ENCODE results near the gene ITGBL1.
A peak's percentile ranks its signal among the peaks of the same experiment; 100 is the strongest.

ITGBL1 gene

GRCh38 chr13:101570410-101570809, 117.9 kb downstream of the ITGBL1 start:
- DNase-seq, result no peak

GRCh38 chr13:101572456-101572855, 120.0 kb downstream of the ITGBL1 start:
- DNase-seq, result no peak

DNA sequence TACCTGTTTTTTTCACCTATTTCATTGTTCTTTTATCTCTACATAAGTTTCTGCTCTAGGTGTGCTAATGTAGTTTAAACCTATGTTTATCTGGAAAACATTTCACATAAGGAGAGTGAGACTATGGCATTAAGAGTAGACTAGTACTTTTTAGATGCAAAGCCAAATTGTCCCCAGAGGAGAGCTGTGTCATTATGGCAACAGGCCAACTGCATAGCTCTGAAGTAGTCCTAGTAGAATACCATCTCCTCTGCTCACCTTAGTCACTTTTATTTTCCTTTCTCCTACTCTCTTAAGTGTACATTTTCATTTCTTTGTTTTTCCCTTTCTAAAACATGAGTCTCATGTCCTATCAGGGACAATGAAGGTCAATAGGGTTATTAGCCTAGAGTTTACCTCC, 123.1 kb downstream of the ITGBL1 start:
- peak in 1 of 2 experiments; percentile 7 for DNase-seq

DNA sequence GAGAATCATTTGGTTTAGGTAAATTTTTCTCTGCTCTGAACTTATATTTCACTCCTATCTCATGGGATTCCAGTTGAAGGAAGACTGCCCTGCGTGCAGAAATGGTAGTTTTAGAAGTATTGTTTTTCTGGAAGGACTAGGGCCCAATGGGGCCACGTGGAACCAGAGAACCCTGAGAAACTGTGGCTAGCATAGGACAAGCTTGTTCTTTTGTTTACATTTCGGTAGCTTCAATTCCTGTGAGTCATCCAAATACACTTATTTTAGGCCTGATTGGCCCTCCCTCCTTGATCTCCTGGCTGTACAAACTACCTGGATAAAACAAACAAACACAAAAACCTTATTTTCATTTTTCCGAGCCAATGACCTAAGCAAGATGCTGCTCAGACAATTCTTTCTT, 124.0 kb downstream of the ITGBL1 start:
- DNase-seq, result no peak

DNA sequence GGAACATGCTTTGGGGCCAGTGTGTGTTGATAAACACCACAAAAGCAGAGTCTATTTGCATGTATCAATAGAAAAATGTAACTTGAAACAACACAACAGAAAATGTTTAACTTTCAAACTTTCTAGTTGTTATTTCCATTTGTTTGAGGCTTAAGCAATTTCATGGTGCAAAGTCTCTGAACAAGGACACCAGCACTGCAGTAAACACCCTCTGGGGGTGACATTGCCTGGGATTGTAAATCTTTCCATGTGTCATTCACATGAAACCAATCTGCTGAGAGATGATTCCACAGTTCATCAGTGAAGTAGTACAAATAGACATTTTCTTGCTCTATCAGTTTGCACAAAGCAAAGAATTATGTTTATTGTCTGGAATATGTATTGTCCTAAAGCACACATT, 124.5 kb downstream of the ITGBL1 start:
- no peak for DNase-seq

DNA sequence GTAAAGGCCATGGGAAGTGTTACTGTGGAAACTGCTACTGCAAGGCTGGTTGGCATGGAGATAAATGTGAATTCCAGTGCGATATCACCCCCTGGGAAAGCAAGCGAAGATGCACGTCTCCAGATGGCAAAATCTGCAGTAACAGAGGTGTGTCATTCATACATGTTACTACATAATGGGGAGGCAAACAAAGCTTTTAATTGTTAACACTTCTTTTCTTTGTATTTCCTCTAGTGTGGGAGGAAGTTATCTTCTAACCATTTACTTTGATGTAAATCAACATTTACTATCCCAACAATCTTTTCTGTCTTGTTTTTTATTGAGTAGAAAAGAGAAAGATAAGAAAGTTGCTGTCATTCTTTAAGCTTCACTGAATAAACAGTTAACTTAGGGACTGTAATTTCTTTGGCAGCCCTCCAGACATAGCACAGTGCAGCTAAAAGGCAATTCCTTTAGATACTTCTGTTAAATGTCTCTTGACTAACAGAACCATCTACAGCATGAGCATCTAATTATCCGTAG, 126.9 kb downstream of the ITGBL1 start:
- peak; percentile 4 to 7 for DNase-seq

GRCh38 chr13:101584331-101584730, 131.9 kb downstream of the ITGBL1 start:
- DNase-seq, result no peak

DNA sequence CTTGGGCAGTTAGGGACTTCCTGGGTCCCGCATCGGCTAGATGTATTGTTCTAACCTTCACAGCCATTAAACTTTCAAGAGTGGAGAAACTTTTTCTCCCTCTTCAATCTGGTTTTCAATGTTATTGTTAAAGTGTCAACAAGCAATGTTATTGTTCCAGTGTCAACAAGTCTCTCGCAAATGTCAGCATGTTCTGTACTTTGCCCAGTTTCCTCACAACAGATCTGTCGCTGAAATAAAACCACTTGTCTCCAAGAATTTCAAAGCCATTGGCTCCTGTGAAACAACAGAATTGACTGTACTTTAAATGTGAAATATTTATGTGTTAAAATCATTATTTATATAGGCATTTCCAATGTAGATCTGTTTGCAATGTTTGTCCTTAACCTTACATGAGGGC, 138.0 kb downstream of the ITGBL1 start:
- no peak for DNase-seq

DNA sequence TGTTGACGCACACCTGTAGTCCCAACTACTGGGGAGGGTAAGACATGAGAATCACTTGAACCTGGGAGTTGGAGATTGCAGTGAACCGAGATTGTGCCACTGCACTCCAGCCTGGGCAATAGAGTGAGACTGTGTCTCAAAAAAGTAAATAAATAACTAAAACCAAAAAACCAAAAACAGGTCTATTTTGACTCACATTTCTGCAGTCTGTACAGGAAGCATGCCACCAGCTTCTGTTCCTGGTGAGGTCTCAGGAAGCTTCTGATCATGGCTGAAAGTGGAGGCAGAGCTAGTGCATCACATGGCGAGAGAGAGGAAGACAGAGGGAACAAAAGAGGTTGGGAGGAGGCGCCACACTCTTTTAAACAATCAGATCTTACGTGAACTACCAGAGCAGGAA, 142.5 kb downstream of the ITGBL1 start:
- DNase-seq, result no peak

- DNase-seq, result no peak
Observed at GRCh38 chr13:101596803-101597202, 144.3 kb downstream of the ITGBL1 start.

- no peak for DNase-seq
Observed at GRCh38 chr13:101611491-101612475, 159.3 kb downstream of the ITGBL1 start.

- DNase-seq, result no peak
Observed at GRCh38 chr13:101612735-101613134, 160.3 kb downstream of the ITGBL1 start.

GRCh38 chr13:101614491-101614890, 162.0 kb downstream of the ITGBL1 start:
- no peak for DNase-seq

- DNase-seq, result no peak
Observed at GRCh38 chr13:101618440-101619187, 166.1 kb downstream of the ITGBL1 start.

DNA sequence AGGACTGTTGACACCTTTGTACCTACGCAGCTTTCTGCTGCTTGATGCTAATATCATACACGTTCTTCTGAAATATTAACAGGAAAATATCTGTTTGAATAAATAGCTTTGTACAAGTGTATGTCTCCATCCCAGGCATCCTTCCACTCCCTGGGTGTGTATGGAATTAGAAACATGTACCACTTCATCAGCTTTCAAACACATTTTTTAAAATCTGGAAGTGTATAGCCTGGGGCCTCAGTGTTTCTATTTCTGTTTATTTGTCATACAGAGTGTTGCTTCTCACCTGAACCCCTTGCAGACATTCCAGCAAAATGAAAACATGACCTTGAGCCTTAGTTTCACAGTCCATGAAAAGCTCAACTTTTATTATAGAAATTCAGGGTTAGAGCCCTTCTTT, 168.6 kb downstream of the ITGBL1 start:
- DNase-seq, result no peak

DNA sequence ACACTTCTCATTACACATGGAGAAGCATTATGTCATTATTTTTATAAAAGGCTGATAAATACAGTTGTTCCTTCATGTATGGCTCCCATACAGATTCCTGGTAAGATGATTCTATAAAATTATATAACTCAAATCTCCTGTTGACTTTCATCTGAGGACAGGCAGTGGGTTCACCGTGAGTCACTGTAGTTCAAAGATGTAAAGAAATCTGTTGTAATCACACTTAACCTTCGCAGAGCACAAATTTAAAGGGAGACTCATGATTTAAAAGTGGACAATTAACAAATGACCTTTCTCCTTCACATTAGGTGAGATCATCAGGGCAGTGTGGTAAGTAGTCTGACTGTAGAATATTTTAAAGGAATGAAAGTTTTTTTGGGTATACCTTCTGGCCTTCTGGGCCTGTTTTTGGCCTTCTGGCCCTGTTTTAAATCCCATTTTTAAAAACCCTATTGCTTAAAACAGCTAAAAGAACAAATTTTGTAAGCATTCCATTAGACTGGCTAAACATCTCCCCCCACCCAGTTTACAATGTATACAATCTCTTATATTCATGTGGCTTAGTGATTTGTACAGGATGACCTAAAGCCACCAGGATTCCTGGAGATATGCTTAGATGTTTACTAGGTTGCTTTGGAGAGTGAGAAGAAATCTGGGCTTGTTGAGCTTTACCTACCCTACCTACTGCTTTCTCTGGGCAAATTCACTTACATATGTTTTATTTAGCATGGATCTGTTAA, 171.2 kb downstream of the ITGBL1 start:
- DNase-seq, result no peak

DNA sequence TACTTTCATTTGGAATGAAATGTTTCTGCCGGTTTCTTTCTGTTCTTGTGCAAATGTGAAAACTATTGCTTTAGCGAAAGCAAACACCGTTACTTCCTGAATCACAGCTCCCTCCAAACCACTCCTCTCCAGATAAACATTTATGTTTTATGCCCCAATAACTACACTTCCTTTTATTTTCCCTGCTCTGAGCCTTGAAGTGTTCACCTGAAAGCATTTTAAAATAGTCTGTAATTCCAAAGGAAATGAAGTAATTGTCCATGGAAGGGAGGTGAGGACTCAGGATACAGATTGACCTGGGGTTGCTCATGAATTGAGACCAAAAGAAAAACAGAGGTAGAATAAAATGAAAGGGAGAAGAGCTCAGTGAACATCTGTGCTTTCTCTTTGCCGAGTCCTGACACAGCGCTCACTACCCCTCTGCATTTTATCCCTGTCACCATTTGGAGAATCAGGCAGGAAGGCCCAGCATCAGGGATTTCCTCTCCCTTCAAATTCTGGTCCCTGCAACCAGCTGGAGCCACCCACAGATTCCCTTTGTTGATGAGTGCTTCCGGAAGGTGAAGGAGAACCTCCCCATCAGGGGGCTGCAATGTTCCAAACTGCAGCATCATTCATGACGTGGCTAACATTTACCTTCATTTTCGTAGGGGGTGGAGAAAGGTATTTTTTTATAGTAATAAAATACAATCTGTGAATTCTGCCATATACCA, 171.9 kb downstream of the ITGBL1 start:
- DNase-seq, result peak; percentile 70 to 86

DNA sequence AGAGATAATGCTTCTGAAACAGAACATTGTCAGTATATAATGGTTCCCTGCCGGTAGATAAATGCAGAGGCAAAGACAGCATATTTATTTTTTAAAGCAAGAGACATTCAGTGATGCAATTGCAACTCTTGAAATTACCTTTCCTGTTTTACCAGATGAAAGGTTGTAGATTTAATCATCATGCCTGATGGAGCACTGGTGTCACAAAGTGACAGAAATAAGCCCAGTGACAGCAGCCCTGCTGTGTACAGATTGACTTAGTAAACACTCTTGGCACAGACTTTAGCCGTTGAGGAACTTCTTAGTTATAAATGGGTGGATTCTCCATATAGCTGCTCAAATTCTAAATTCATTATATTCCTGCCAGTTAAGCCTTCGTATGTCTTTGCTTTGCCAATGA, 172.5 kb downstream of the ITGBL1 start:
- DNase-seq, result peak in 1 of 2 experiments; percentile 26

GRCh38 chr13:101626925-101627555, 174.6 kb downstream of the ITGBL1 start:
- peak; percentile 46 to 49 for DNase-seq

- peak; percentile 46 to 49 for DNase-seq
Observed at GRCh38 chr13:101627556-101627943, 175.1 kb downstream of the ITGBL1 start.

- no peak for DNase-seq
Observed at GRCh38 chr13:101628900-101629299, 176.4 kb downstream of the ITGBL1 start.

GRCh38 chr13:101631395-101631794, 178.9 kb downstream of the ITGBL1 start:
- no peak for DNase-seq

All from SHP77 (cell line).